HL-60 (cell line): ENCODE data around the gene OR51E2.

Experiments
- CTCF ChIP-seq: IDR thresholded peaks from one replicate; pipeline ENCODE4 v1.5.1; 2011; ENCODE audit warnings: low read length, control low read depth, inconsistent platforms; ENCODE audit not compliant: insufficient read depth
- POLR2AphosphoS5 ChIP-seq: IDR thresholded peaks from 2 replicates; pipeline ENCODE4 v1.6.1; 2012; ENCODE audit warnings: low read depth

GRCh38 chr11:4644233-4644632, 53.4 kb downstream of the OR51E2 start:
- TF ChIP-seq CTCF (no peak), POLR2AphosphoS5 (no peak)
